GM19193 (cell line): Measurements from ENCODE around the gene INO80D.

ENCODE experiments used
- POLR2A ChIP-seq: IDR thresholded peaks from 4 replicates; pipeline ENCODE4 v1.6.1; 2011; ENCODE audit not compliant: insufficient read depth, insufficient read length; ENCODE audit errors: extremely low read depth

INO80D gene

GRCh38 chr2:205967391-205968075, 118.4 kb downstream of the INO80D start:
- no peak for TF ChIP-seq POLR2A

GRCh38 chr2:205965707-205966106, 120.3 kb downstream of the INO80D start:
- TF ChIP-seq POLR2A: no peak

GRCh38 chr2:205964111-205964761, 121.7 kb downstream of the INO80D start:
- no peak for TF ChIP-seq POLR2A

- no peak for TF ChIP-seq POLR2A
These were observed 126.5 kb downstream of the INO80D start for GRCh38 chr2:205959521-205959920.

GRCh38 chr2:205957452-205958154, 128.4 kb downstream of the INO80D start:
- TF ChIP-seq POLR2A: no peak

GRCh38 chr2:205954707-205955106, 131.3 kb downstream of the INO80D start:
- no peak for TF ChIP-seq POLR2A

GRCh38 chr2:205952282-205952681, 133.7 kb downstream of the INO80D start:
- TF ChIP-seq POLR2A: no peak

GRCh38 chr2:205948883-205949282, 137.1 kb downstream of the INO80D start:
- no peak for TF ChIP-seq POLR2A

GRCh38 chr2:205948496-205948837, 137.5 kb downstream of the INO80D start:
- TF ChIP-seq POLR2A: no peak

GRCh38 chr2:205947621-205948495, 138.1 kb downstream of the INO80D start:
- TF ChIP-seq POLR2A: no peak

GRCh38 chr2:205946226-205946625, 139.7 kb downstream of the INO80D start:
- no peak for TF ChIP-seq POLR2A
